Fibroblast of pulmonary artery (primary cell): Measurements from ENCODE around the gene ATP2B3.

Experiments used
- DNase-seq: peaks from one replicate; pipeline ENCODE4 v3.0.0-alpha.2; 2010; ENCODE audit warnings: low read depth
- H3K4me3 ChIP-seq: replicated peaks from 2 replicates; pipeline ENCODE4 v1.5.1; 2011; ENCODE audit warnings: low read depth, mild to moderate bottlenecking, control low read depth, low read length, moderate library complexity
- CTCF ChIP-seq: IDR thresholded peaks from 2 replicates; pipeline ENCODE4 v1.5.1; 2011; ENCODE audit warnings: mild to moderate bottlenecking, control low read depth, low read length, inconsistent platforms; ENCODE audit errors: missing control alignments

ATP2B3 gene

DNA sequence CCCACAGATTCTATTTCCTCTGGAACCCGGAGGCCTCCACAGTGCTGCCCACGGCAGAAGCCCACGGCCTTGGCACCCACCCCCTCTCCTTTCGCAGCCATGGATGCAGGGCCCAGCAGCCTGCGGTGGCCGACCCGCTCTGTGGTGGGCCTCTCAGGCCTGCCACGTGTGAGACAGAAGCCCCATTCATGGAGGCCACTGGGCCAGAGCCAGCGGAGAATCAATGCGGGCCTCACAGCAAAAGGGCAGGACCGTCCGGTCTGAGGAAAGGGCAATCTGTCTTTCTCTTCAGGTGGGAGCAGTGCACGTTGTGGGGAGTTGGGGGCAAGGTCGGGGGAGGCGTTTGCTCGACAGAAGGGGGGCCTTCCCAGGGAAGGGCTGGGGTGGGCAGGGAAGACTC, 38.7 kb upstream of the ATP2B3 start:
- DNase-seq = no peak
- no peak for TF ChIP-seq CTCF
- H3K4me3 ChIP-seq = no peak overlapping the region

DNA sequence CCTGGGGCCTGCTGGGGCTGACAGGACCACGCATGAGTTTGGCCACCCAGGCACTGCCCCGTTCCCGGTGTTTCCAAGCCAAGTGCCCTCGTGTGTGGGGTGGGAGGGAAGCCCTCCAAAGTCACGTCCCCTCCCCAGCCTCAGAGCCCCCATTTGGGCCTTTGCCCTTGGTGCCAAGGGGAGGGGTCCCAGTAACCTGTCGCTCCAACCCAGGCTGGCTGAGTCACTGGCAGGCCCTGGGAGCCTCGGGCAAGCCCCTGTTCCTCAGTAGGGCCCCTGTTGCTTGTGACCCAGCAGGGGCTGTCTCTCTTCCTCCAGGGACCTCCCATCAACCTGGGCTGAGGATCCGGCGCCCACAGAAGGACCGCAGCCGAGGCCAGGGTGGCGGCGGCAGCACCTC, 36.4 kb upstream of the ATP2B3 start:
- no peak for TF ChIP-seq CTCF
- H3K4me3 ChIP-seq = no peak overlapping the region
- no peak for DNase-seq

DNA sequence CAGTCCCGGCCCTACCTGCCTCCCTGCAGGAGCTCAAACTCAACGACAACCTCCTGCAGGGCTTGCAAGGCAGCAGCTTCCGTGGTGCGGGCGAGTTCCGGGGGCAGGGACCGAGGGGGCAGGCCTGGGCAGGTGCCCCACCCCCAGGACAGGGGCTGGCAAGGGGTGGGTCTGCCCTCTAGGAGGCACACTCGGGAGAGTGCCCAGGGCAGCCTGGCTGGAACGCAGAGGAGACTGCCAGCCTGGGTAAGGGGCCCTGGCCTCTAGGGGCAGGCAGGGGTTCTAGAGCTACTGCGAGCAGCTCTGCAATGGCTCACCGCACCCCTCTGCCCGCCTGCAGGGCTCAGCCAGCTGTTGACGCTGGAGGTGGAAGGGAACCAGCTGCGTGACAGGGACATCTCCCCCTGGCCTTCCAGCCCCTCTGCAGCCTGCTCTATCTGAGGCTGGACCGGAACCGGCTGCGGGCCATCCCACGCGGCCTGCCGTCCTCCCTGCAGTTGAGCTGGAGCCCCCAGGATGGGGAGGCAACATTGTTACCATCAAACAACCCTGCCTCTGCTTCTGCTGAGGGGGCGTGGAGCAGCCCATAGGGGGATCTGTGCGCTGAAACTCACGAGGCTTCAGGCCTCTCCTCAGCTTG, 34.9 kb upstream of the ATP2B3 start:
- no peak for DNase-seq
- TF ChIP-seq CTCF = no peak
- no peak overlapping the region for H3K4me3 ChIP-seq

DNA sequence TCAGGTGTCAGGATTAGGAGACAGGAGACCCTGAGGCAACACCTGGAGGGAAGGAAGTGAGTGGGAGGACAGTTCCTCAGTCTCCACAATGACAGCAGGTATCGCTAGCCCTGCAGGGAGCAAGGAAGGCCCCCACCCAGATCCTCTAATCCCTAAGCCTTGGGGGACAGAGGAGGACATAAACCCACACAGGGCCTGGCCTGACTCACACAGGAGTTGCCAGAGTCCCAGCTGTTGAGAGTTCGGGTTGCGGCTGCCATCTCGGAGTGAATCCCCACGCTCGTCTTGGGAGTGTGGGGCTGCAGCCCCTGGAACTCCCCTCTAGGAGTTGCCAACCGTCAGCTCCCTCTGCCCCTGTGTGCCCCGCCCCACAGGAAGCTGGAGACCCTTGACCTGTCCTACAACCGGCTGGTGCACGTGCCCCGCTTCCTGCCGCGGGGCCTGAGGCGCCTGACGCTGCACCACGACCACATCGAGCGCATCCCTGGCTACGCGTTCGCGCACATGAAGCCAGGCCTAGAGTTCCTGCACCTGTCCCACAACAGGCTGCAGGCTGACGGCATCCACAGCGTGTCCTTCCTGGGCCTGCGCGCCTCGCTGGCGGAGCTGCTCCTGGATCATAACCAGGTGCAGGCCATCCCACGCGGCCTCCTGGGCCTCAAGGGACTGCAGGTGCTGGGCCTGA, 31.9 kb upstream of the ATP2B3 start:
- no peak for DNase-seq
- no peak overlapping the region for H3K4me3 ChIP-seq
- TF ChIP-seq CTCF = no peak

GRCh38 chrX:153486171-153486570, 31.3 kb upstream of the ATP2B3 start:
- TF ChIP-seq CTCF = no peak
- DNase-seq = no peak
- no peak overlapping the region for H3K4me3 ChIP-seq

- no peak for TF ChIP-seq CTCF
- no peak for DNase-seq
- H3K4me3 ChIP-seq = no peak overlapping the region
These were observed 29.8 kb upstream of the ATP2B3 start for GRCh38 chrX:153487590-153488071.
